H1 (cell line): ENCODE results near the gene ARHGAP26. TPM values are rescaled to one million over a fixed set of nuclear protein-coding genes. Genes with fewer than 3 reads are reported as not detected.

Experiments
- CTCF ChIA-PET: fragments of 300-600 bp; sonication (Branson Sonifier 250); formaldehyde crosslinking; loops from one replicate; lab custom pipeline; 2021; ENCODE audit not compliant: partially characterized antibody; lab: Charles Lee
- POLR2A ChIA-PET: fragments of 300-600 bp; sonication (Branson Sonifier 250); formaldehyde crosslinking; loops from one replicate; lab custom pipeline; 2021; ENCODE audit warnings: inconsistent platforms; ENCODE audit not compliant: partially characterized antibody; lab: Charles Lee
- DNase-seq, 2 experiments: peaks; one replicate each; pipeline versions ENCODE4 v3.0.0 to v3.0.0-alpha.2; 2010 to 2022; ENCODE audit warnings: low spot score in 2 of 2, low read depth in 1 of 2, mixed read lengths in 1 of 2
- FAIRE-seq: peaks from 2 replicates; lab custom pipeline; 2011; peaks lifted over from hg19 to GRCh38; lab: Jason Lieb, UNC
- H2AFZ ChIP-seq: 2 replicates; pipeline ENCODE4 v1.8.1; 2012; ENCODE audit warnings: low read length, inconsistent platforms
- H2AK5ac ChIP-seq: 2 replicates; pipeline ENCODE4 v1.6.1; 2013; ENCODE audit warnings: low read depth, low read length
- H2BK120ac ChIP-seq: replicated peaks from 2 replicates; pipeline ENCODE3; 2013; ENCODE audit warnings: low read depth, low read length, inconsistent platforms
- H2BK12ac ChIP-seq: 2 replicates; pipeline ENCODE4 v1.6.1; 2013; ENCODE audit warnings: low read depth, low read length
- H2BK15ac ChIP-seq: 2 replicates; pipeline ENCODE4 v1.6.1; 2013; ENCODE audit warnings: low read length
- H2BK20ac ChIP-seq: 2 replicates; pipeline ENCODE4 v1.6.1; 2013; ENCODE audit warnings: low read length
- H2BK5ac ChIP-seq: 2 replicates; pipeline ENCODE4 v1.6.1; 2013; ENCODE audit warnings: low read depth, low read length
- H3K14ac ChIP-seq: 2 replicates; pipeline ENCODE4 v1.6.1; 2013; ENCODE audit warnings: inconsistent platforms; ENCODE audit not compliant: insufficient read length
- H3K18ac ChIP-seq: 2 replicates; pipeline ENCODE4 v1.6.1; 2013; ENCODE audit warnings: low read length; ENCODE audit errors: extremely low read depth
- H3K23ac ChIP-seq: 2 replicates; pipeline ENCODE4 v1.6.1; 2013; ENCODE audit warnings: inconsistent platforms; ENCODE audit not compliant: insufficient read length
- H3K23me2 ChIP-seq: 2 replicates; pipeline ENCODE4 v1.6.1; 2013; ENCODE audit warnings: low read depth, low read length
- H3K27ac ChIP-seq: 2 replicates; pipeline ENCODE4 v1.6.1; 2011; ENCODE audit warnings: low read depth, low read length, inconsistent platforms
- H3K27me3 ChIP-seq, 4 experiments: replicated peaks in 1 of 4; 1 replicate in 1 of 4; 2 replicates in 3 of 4; pipeline versions ENCODE4 v1.6.1 to v1.8.1; 2011 to 2013; ENCODE audit warnings: low read length in 3 of 4, mild to moderate bottlenecking in 3 of 4, inconsistent platforms in 2 of 4, mixed read lengths in 2 of 4, moderate library complexity in 1 of 4; ENCODE audit not compliant: control insufficient read depth in 3 of 4, insufficient read depth in 3 of 4; ENCODE audit errors: extremely low read depth in 1 of 4
- H3K36me3 ChIP-seq, 4 experiments: 2 replicates each; pipeline versions ENCODE4 v1.6.1 to v1.8.1; 2011 to 2013; ENCODE audit warnings: mild to moderate bottlenecking in 4 of 4, low read length in 3 of 4, moderate library complexity in 2 of 4, control low read depth in 1 of 4, inconsistent platforms in 1 of 4; ENCODE audit not compliant: insufficient read depth in 4 of 4, control insufficient read depth in 2 of 4
- H3K4ac ChIP-seq: replicated peaks from 2 replicates; pipeline ENCODE3; 2013; ENCODE audit warnings: low read length, low read depth, mixed read lengths, inconsistent platforms; ENCODE audit not compliant: insufficient read length
- H3K4me1 ChIP-seq, 4 experiments: replicated peaks in 1 of 4; 1 replicate in 1 of 4; 2 replicates in 3 of 4; pipeline versions ENCODE4 v1.6.1 to v1.8.1; 2011 to 2013; ENCODE audit warnings: low read length in 3 of 4, inconsistent platforms in 2 of 4, mixed read lengths in 1 of 4; ENCODE audit not compliant: insufficient read depth in 4 of 4, control insufficient read depth in 3 of 4
- H3K4me2 ChIP-seq, 2 experiments: 2 replicates each; pipeline versions ENCODE4 v1.6.1 to v1.8.1; 2011 to 2013; ENCODE audit warnings: low read depth in 2 of 2, low read length in 2 of 2, control low read depth in 1 of 2, inconsistent platforms in 1 of 2, mild to moderate bottlenecking in 1 of 2; ENCODE audit not compliant: insufficient read depth in 1 of 2
- H3K4me3 ChIP-seq, 4 experiments: fragments of 200-600, 300-600 bp in 1 of 4; sonication (generic), shearing (Covaris generic), sonication (Bioruptor Twin) in 1 of 4; 2 replicates each; pipeline versions ENCODE4 v1.5.1 to v1.8.1; 2011 to 2016; ENCODE audit warnings: low read length in 4 of 4, low read depth in 3 of 4, control low read depth in 2 of 4, inconsistent platforms in 2 of 4, mild to moderate bottlenecking in 2 of 4, mixed read lengths in 1 of 4, moderate library complexity in 1 of 4; ENCODE audit not compliant: insufficient read depth in 2 of 4; ENCODE audit errors: extremely low read depth in 1 of 4
- H3K56ac ChIP-seq: replicated peaks from 2 replicates; pipeline ENCODE3; 2013; ENCODE audit warnings: low read depth, mild to moderate bottlenecking, mixed read lengths, low read length, inconsistent platforms; ENCODE audit not compliant: insufficient read length
- H3K79me1 ChIP-seq: 2 replicates; pipeline ENCODE4 v1.6.1; 2013; ENCODE audit warnings: low read depth, low read length, control low read depth
- H3K79me2 ChIP-seq, 2 experiments: 2 replicates each; pipeline versions ENCODE4 v1.6.1 to v1.8.1; 2012 to 2013; ENCODE audit warnings: low read length in 2 of 2, mild to moderate bottlenecking in 2 of 2, inconsistent platforms in 1 of 2; ENCODE audit not compliant: insufficient read depth in 2 of 2, control insufficient read depth in 1 of 2
- H3K9ac ChIP-seq, 4 experiments: replicated peaks in 1 of 4; 1 replicate in 1 of 4; 2 replicates in 3 of 4; pipeline versions ENCODE4 v1.6.1 to v1.8.1; 2011 to 2013; ENCODE audit warnings: low read depth in 3 of 4, low read length in 3 of 4, control low read depth in 2 of 4, mild to moderate bottlenecking in 2 of 4, moderate library complexity in 2 of 4, inconsistent platforms in 1 of 4; ENCODE audit errors: extremely low read depth in 1 of 4
- H3K9me3 ChIP-seq, 2 experiments: 2 replicates each; pipeline versions ENCODE4 v1.6.1 to v1.8.1; 2012 to 2013; ENCODE audit warnings: mild to moderate bottlenecking in 2 of 2, moderate library complexity in 2 of 2, control low read depth in 1 of 2, inconsistent platforms in 1 of 2, low read depth in 1 of 2, low read length in 1 of 2, mixed read lengths in 1 of 2; ENCODE audit not compliant: insufficient read depth in 2 of 2
- H4K20me1 ChIP-seq, 2 experiments: replicated peaks in 1 of 2; 2 replicates each; pipeline versions ENCODE3 to v1.8.1; 2011 to 2013; ENCODE audit warnings: inconsistent platforms in 2 of 2, low read length in 2 of 2, mild to moderate bottlenecking in 1 of 2; ENCODE audit not compliant: insufficient read depth in 2 of 2, control insufficient read depth in 1 of 2
- H4K5ac ChIP-seq: 2 replicates; pipeline ENCODE4 v1.6.1; 2013; ENCODE audit warnings: low read length, low read depth, mixed read lengths, inconsistent platforms; ENCODE audit not compliant: insufficient read length
- H4K8ac ChIP-seq: 2 replicates; pipeline ENCODE4 v1.8.0; 2013; ENCODE audit warnings: mild to moderate bottlenecking, moderate library complexity, low read length, inconsistent platforms; ENCODE audit not compliant: insufficient read depth; ENCODE audit errors: extremely low read depth
- H4K91ac ChIP-seq: replicated peaks from 2 replicates; pipeline ENCODE3; 2013; ENCODE audit warnings: low read length, mixed read lengths, inconsistent platforms; ENCODE audit not compliant: insufficient read length
- ATF2 ChIP-seq: IDR thresholded peaks from 2 replicates; pipeline ENCODE4 v1.6.1; 2012; ENCODE audit warnings: low read length, inconsistent platforms
- BACH1 ChIP-seq: IDR thresholded peaks from 2 replicates; pipeline ENCODE4 v1.6.1; 2012; ENCODE audit warnings: low read length, improper control_type of control experiment
- CHD2 ChIP-seq: IDR thresholded peaks from 2 replicates; pipeline ENCODE4 v1.6.1; 2012; ENCODE audit warnings: low read length, improper control_type of control experiment
- FOSL1 ChIP-seq: IDR thresholded peaks from 2 replicates; pipeline ENCODE4 v1.6.1; 2011; ENCODE audit warnings: mild to moderate bottlenecking, low read depth, low read length, moderate library complexity; ENCODE audit not compliant: insufficient read depth
- KDM5A ChIP-seq: fragments of 200-600 bp; IDR thresholded peaks from 2 replicates; pipeline ENCODE4 v1.7.1; 2012; ENCODE audit warnings: mild to moderate bottlenecking, low read length, inconsistent platforms, mixed read lengths
- PHF8 ChIP-seq: fragments of 200-600 bp; sonication (generic); conservative IDR thresholded peaks from 2 replicates; pipeline ENCODE4 v1.7.1; 2012; ENCODE audit warnings: low read depth, mild to moderate bottlenecking, inconsistent platforms, low read length, moderate library complexity
- RFX5 ChIP-seq: IDR thresholded peaks from 2 replicates; pipeline ENCODE4 v1.6.1; 2011; ENCODE audit warnings: low read depth, low read length, improper control_type of control experiment, borderline replicate concordance
- SUZ12 ChIP-seq: fragments of 200-600 bp; sonication (generic); IDR thresholded peaks from 2 replicates; pipeline ENCODE4 v1.6.1; 2012; ENCODE audit warnings: mild to moderate bottlenecking, inconsistent platforms, low read length, moderate library complexity, mixed read lengths
- TAF1 ChIP-seq: IDR thresholded peaks from 2 replicates; pipeline ENCODE4 v1.6.1; 2011; ENCODE audit warnings: mild to moderate bottlenecking, low read depth, low read length
- USF2 ChIP-seq: IDR thresholded peaks from 2 replicates; pipeline ENCODE4 v1.6.1; 2011; ENCODE audit warnings: low read length, improper control_type of control experiment
- YY1 ChIP-seq: IDR thresholded peaks from 2 replicates; pipeline ENCODE4 v1.6.1; 2011; ENCODE audit warnings: low read depth, mild to moderate bottlenecking, low read length
- ZNF274 ChIP-seq: IDR thresholded peaks from 2 replicates; pipeline ENCODE4 v1.7.0; 2012; ENCODE audit warnings: low read length, borderline replicate concordance; ENCODE audit errors: extremely low read depth
- WGBS, 2 experiments: shearing (Covaris generic) in 1 of 2; methylation state at CpG; one replicate each; pipeline versions ENCODE4 v1.1.6 to v1.1.7; 2013 to 2015; ENCODE audit warnings: low lambda C conversion rate in 2 of 2, mixed read lengths in 2 of 2, inconsistent platforms in 1 of 2, low coverage in 1 of 2, missing lambda C conversion rate in 1 of 2; ENCODE audit not compliant: insufficient replicate concordance in 2 of 2, insufficient coverage in 1 of 2, insufficient read length in 1 of 2; ENCODE audit errors: extremely low coverage in 1 of 2, missing lambda C conversion rate in 1 of 2; 5-methylcytosine and 5-hydroxymethylcytosine counted together
- polyA plus RNA-seq, 7 experiments: library from polyadenylated mRNA; depleted of rRNA in 3 of 7; stranded (reverse) in 5 of 7; unstranded in 2 of 7; fragments of >200 nt in 5 of 7; fragments of 200-250 nt in 2 of 7; gene quantifications; 1 replicate in 5 of 7; 2 replicates in 1 of 7; 4 replicates in 1 of 7; pipeline versions ENCODE4 v1.2.1 to v1.2.3, GENCODE V29; 2011 to 2013; ENCODE audit warnings: missing spikeins in 2 of 7, mixed read lengths in 2 of 7
- total RNA-seq: library from RNA; stranded (reverse); fragmentation: NEBNext Ultra II Directional; extraction: Animal tissue kit (Norgen Biotek cat#: 25700); gene quantifications from 2 replicates; pipeline ENCODE4 v1.2.1, GENCODE V29; 2021

The ARHGAP26 gene
- total and polyA plus RNA-seq, 2 of the 8 experiments (the other 6 are each of a cell fraction or from before 2014, with no cell fraction given) = 7.1 to 24.8 TPM

GRCh38 chr5:143078971-143079370 lies 308.8 kb downstream of the ARHGAP26 start:
- H4K91ac ChIP-seq = no peak overlapping the region
- CTCF ChIA-PET = no interaction called here
- H2BK120ac ChIP-seq = no peak overlapping the region
- no peaks in the 10 kb centered on the region for H3K27me3 ChIP-seq
- H3K4ac ChIP-seq = no peak overlapping the region
- no peaks in the 10 kb centered on the region for H3K79me2 ChIP-seq
- no peaks in the 10 kb centered on the region for H4K20me1 ChIP-seq
- H2BK20ac ChIP-seq = no peak overlapping the region
- H4K5ac ChIP-seq = no peak overlapping the region
- H3K23ac ChIP-seq = no peak overlapping the region
- no peak for DNase-seq
- H2BK12ac ChIP-seq = no peak overlapping the region
- no peaks in the 10 kb centered on the region for H3K36me3 ChIP-seq
- no peaks in the 10 kb centered on the region for H3K23me2 ChIP-seq
- H3K4me1 ChIP-seq = peaks cover 0 to 3% (median 1%) of the 10 kb centered on the region in 4 experiments; a peak in 2 of 7 replicates
- H2BK15ac ChIP-seq = no peak overlapping the region
- H4K8ac ChIP-seq = no peak overlapping the region
- POLR2A ChIA-PET = no interaction called here
- H3K56ac ChIP-seq = no peak overlapping the region
- no peak overlapping the region for H2AK5ac ChIP-seq
- no peak overlapping the region for H3K4me2 ChIP-seq
- no peaks in the 10 kb centered on the region for H3K9me3 ChIP-seq
- no peaks in the 10 kb centered on the region for H3K79me1 ChIP-seq
- WGBS, 2 experiments = 94% methylated on average over 2 of the region's 2 CpGs; no CpG with 5 or more reads in 1 of the 2 experiments
- no peak for FAIRE-seq
- H3K4me3 ChIP-seq = no peak overlapping the region
- no peak overlapping the region for H2AFZ ChIP-seq
- no peak overlapping the region for H3K27ac ChIP-seq
- H3K14ac ChIP-seq = no peak overlapping the region
- no peak overlapping the region for H3K18ac ChIP-seq
- no peak overlapping the region for H3K9ac ChIP-seq
- no peak overlapping the region for H2BK5ac ChIP-seq
- no peak for TF ChIP-seq KDM5A
- no peak for TF ChIP-seq ATF2
- no peak for TF ChIP-seq YY1
- TF ChIP-seq ZNF274 = no peak
- TF ChIP-seq USF2 = no peak
- no peak for TF ChIP-seq SUZ12
- no peak for TF ChIP-seq TAF1
- TF ChIP-seq CHD2 = no peak
- TF ChIP-seq PHF8 = no peak
- no peak for TF ChIP-seq BACH1
- TF ChIP-seq FOSL1 = no peak
- no peak for TF ChIP-seq RFX5
